GM18873 (cell line): ENCODE data around the gene TMEM37.

Source experiments
- ATAC-seq: cut with Tn5 transposase; IDR thresholded peaks from one replicate; pipeline ENCODE4 v1.9.1; 2021; ENCODE audit warnings: mild to moderate bottlenecking, moderate library complexity, moderate number of reproducible peaks; ENCODE audit not compliant: unreplicated experiment, low FRiP score

Gene TMEM37

GRCh38 chr2:119474371-119475224 is 42.9 kb downstream of the TMEM37 start:
- no peak for ATAC-seq

- ATAC-seq: no peak
Measured at GRCh38 chr2:119475225-119475856, 43.7 kb downstream of the TMEM37 start.

- ATAC-seq: no peak
Measured at GRCh38 chr2:119475857-119476244, 44.2 kb downstream of the TMEM37 start.

GRCh38 chr2:119476301-119477112 is 44.9 kb downstream of the TMEM37 start:
- ATAC-seq: peak; percentile 77

GRCh38 chr2:119477113-119477505 is 45.5 kb downstream of the TMEM37 start:
- ATAC-seq: no peak

GRCh38 chr2:119478188-119478977 is 46.7 kb downstream of the TMEM37 start:
- no peak for ATAC-seq

- ATAC-seq: no peak
Measured at GRCh38 chr2:119478978-119479295, 47.3 kb downstream of the TMEM37 start.

GRCh38 chr2:119480184-119480583 is 48.5 kb downstream of the TMEM37 start:
- no peak for ATAC-seq

- no peak for ATAC-seq
Measured at GRCh38 chr2:119480718-119481142, 49.1 kb downstream of the TMEM37 start.

GRCh38 chr2:119481501-119482455 is 50.1 kb downstream of the TMEM37 start:
- no peak for ATAC-seq

GRCh38 chr2:119482481-119483394 is 51.1 kb downstream of the TMEM37 start:
- ATAC-seq: no peak

- ATAC-seq: no peak
Measured at GRCh38 chr2:119483395-119483753, 51.7 kb downstream of the TMEM37 start.

GRCh38 chr2:119483896-119484718 is 52.5 kb downstream of the TMEM37 start:
- ATAC-seq: no peak

GRCh38 chr2:119484834-119485233 is 53.2 kb downstream of the TMEM37 start:
- no peak for ATAC-seq

GRCh38 chr2:119485336-119486110 is 53.9 kb downstream of the TMEM37 start:
- no peak for ATAC-seq

- ATAC-seq: no peak
Measured at GRCh38 chr2:119486196-119486827, 54.7 kb downstream of the TMEM37 start.
